HG02973 (cell line): Measurements from ENCODE around the gene ITGA3.
"Not testable (repeated sequence)": the region's sequence is repeated elsewhere in the genome, so short reads cannot be mapped to it uniquely, and the experiment has no call there.

Source experiments
- ATAC-seq: cut with Tn5 transposase; IDR thresholded peaks from one replicate; pipeline ENCODE4 v1.9.1; 2021; ENCODE audit warnings: moderate library complexity; ENCODE audit not compliant: unreplicated experiment

ITGA3 gene

DNA sequence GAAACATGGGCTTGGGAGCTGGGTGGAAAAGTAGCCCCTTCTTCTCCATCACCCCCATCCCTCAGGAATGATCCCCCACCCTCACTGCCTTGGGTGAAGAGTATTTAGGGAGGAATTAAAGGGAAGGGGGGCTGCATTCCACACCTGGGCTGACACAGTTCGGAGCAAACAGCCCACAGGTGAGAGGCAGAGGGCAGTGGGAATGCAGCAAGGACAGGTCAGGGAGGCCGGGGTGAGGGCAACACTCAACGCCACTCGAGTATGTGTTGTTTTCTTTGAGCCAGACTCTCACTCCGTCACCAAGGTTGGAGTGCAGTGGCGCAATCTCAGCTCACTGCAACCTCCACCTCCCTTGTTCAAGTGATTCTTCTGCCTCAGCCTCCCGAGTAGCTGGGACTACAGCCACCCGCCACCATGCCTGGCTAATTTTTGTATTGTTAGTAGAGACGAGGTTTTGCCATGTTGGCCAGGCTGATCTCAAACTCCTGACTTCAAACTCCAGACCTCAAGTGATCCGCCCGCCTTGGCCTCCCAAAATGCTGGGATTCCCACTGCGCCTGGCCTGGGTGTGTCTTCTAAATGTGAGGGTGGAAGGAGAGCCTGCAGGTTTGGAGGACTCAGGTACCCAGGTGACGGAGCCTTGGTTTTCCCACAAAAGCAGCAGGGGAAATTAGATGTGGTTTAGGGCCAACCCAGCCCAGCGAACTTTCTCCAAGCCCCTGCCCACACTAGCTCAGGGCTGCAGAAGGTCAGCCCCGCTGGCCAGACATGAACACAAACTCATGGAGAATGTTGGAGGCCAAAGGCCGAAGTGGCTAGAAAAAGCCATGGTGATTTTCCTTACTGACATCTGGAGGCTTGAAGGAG, 21.2 kb upstream of the ITGA3 start:
- no peak for ATAC-seq

DNA sequence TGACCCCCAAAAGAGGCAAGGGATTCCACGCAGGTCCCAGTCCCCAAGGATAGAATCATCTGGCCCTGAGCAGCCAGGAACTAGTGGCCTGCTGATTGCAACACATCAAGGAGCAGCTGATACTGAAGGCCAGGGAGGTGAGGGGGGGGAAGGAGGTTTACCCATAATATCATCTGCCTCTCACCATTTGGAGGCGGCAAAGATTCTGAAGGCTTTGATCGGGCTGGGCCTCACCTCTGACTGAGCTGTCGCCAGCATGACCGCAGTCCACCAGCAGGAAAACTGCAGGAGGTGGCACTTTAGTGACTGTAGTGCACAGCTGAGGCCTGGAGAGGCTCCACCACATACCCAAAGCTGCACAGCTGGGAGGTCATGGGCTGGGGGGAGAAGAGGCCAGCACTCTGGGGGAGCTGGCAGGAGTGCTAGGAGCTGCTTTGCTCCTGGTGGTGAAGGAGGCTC, 20.5 kb upstream of the ITGA3 start:
- no peak for ATAC-seq

DNA sequence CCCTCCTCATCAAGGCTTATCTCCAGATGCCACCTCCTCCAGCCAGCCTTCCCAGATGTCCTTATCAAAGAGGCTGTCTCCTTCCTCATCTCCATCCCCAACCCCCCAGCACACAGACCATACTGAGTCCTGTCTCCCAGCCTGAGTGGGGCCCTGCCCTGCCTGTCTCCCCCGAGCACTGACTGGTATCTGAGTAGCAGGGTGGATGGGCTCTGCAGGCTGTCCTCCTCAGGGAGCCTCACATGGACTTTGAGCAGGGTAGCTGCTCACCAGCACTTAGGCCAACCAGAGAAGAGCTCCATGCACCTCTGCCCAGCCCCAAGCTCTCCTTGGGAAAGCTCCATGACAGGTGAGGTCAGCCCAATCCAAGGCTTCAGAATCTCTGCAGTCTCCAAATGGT, 20.0 kb upstream of the ITGA3 start:
- ATAC-seq, result no peak

DNA sequence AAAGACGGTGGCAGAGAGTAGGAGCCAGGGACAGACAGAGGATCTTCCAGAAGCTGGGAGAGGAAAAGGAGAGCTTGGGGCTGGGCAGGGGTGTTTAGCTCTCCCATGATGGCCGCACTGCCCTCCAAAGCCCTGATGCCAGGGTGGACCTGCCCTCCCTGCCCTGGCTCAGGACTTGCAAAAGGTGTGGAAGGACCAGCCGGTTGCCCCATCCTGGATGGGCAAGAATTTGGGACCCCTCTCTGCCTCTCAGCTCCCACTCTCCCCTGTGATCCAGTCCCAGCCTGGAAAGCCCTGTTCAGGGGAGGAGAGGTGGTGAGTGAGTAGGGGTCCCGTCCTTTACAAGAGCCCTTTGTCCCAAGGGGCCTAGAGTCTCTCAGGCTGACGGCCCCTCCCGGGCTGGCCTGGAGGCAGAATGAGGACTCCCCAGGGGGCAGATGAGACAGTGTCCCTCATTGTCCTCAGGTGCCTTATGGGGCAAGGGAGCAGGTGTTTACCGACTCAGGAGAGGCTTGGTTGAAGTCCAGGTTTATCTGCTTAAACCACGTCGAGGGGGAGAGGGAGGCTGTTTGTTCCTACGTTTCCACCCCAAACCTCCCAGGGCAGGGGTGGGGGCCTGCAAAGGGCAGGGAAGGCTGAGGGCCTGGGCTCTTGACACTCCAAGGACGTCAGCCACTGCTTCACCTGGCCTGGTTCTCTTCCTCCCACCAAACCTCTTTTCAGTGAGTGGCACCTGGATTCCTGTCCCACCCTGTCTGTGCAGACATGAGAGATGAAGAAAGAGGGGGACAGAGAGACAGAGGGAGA, 19.3 kb upstream of the ITGA3 start:
- ATAC-seq, result no peak

DNA sequence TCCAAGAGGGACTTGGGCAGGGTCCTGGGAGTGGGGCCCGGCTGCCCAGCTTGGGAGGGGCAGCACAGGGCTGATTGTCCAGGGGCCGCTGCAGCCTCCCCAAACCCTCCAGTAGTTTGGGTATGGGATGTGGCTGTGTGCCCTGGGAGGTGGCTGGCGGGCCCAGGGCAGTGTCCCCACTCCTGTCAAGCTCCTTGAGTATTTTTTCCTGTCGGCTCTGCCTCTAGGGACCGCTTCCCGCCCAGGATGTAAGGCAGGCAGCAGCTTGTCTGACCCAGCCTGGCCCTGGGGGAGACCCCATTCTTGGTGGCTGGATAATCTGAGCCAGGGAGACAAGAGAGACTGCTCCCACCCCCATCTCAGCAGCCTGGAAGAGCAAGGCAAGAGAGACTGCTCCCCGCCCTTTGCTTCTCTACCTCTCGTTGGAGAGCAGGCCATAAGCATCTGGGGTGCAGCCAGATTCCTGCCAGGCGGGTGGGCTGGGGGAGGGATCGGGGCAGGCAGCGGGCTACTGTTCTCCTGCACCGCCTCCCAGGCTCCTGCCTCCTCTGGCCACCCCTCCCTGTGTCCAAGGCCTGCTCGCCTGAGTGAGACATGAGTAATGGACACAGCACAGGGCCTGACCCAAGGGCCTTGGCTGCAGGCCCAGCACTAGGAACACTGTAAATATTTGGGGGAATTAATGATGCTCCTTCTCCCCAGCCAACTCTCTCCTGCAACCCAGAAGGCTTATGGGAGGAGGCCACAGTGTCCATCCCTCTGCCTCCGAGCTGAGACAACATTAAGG, 18.4 kb upstream of the ITGA3 start:
- no peak for ATAC-seq

DNA sequence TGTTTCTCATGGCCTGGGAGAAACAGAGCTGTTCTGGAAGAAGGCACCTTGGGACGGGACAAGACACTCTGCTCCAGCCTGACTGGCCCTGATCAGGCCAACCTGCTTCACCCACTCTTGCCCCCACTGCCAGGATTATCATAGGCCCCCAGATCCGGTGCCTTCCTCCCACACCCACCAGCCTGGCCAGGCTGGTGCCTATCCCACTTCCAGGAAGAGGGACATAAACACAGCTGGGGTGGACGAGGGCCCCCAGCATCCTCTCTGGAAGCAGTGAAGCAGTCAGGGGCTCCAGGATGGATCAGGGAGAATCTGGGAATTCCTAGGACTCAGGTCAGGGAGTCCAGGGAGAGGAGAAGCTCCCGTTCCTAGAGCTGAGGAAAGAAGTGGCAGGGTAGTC, 16.9 kb upstream of the ITGA3 start:
- no peak for ATAC-seq

DNA sequence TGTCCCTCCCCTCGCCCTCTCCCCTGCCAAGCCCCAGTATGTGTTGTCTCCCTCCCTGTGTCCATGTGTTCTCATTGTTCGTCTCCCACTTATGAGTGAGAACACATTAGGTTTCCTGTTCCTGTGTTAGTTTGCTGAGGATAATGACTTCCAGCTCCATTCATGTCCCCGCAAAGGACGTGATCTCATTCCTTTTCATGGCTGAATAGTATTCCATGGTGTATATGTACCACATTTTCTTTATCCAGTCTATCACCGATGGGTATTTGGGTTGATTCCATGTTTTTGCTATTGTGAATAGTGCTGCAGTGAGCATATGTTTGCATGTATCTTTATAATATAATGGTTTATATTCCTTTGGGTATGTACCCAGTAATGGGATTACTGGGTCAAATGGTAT, 15.4 kb upstream of the ITGA3 start:
- not testable (repeated sequence) for ATAC-seq

GRCh38 chr17:50042211-50042610, 13.7 kb upstream of the ITGA3 start:
- no peak for ATAC-seq

GRCh38 chr17:50043290-50044148, 12.4 kb upstream of the ITGA3 start:
- no peak for ATAC-seq

DNA sequence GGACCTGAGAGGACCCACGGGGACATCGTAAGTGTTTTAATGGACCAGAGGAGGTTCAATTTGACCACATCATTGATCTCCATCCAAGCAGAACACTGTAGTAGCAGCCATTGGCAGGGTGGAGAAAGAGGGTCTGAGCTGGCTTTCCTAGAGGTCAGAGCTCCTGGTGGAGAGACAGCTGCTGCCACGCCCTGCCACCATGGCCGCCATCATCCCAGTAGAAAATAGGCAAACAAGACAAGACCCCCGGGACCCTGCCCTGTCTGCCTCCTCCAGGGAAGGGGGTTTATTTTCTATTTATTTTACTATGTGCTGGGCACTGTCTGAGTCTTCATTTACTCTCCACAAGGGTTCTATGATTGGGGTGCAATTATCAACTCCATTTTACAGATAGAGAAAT, 11.4 kb upstream of the ITGA3 start:
- ATAC-seq, result no peak

GRCh38 chr17:50045154-50045553, 10.8 kb upstream of the ITGA3 start:
- ATAC-seq, result no peak

- ATAC-seq, result no peak
These were observed 9.7 kb upstream of the ITGA3 start for GRCh38 chr17:50046179-50046578.

- ATAC-seq, result no peak
These were observed 9.2 kb upstream of the ITGA3 start for GRCh38 chr17:50046667-50047066.

DNA sequence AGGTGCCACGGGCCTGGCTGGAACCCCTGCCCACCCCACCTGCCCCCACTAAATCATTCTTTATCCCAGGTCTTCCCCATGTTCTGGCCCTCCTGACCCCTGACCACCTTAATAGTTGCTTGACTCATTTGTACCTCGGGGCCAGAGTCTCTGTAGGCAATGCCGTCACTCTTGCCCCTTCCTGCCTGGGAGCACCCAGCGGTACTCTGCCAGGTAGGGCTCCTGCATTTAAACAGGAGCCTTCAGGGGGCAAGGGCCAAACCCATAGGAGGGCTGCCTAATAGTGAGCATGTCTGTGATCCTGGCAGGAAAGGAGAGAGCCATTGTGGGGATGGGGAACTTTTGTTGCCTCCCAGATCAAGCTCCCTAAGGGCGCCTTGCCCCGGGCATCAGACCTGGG, 8.8 kb upstream of the ITGA3 start:
- ATAC-seq, result no peak

DNA sequence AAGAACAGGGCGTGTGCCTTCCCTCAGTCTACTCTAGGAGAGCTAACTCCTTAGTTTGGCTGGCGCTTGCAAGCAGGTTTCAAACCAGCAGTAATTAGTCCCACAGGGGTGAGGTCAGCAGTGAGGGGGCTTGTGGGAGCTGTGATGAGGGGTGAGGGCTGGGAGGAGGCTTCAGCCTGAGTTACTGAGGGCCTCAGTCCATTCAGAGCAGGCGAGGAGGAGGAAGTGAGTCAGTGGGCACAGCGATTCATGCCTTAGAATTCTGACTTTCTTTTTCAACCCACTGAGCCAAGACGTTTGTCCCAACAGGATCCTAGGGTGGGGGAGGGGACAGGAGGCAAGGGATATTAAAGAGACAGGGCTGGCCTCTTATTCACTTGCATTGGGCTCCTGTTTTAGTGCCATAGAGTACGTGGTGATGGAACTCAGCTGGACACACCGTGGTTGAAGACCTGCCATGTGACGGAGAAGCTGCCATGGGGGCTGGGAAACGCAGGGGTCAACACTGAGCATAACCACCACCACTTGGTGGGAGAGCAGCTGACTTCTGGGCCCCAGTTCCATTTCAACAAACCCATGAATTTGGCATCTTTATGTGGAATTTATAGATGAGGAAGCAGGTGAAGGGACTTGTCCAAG, 8.3 kb upstream of the ITGA3 start:
- no peak for ATAC-seq

- no peak for ATAC-seq
These were observed 7.7 kb upstream of the ITGA3 start for GRCh38 chr17:50048146-50048720.

GRCh38 chr17:50048988-50049387, 6.9 kb upstream of the ITGA3 start:
- ATAC-seq, result no peak

DNA sequence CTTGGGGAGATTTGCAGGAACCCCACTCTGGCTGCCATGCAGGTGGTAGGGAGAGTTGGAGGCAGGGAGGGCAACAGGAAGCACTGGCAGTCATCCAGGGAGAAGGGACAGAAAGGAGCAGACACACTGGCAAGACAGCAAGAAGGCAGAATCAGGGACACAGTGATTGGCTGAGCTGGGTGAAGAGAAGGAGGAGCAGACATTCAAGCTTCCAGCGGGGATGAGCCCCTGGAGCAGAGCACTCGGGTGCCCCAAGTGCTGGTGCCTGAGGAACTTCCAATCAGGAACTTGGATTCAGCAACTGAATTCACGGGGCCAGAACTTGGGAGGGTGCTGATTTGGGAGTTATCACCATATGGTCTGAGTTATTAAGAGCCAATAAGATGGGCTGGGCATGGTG, 6.3 kb upstream of the ITGA3 start:
- no peak for ATAC-seq

DNA sequence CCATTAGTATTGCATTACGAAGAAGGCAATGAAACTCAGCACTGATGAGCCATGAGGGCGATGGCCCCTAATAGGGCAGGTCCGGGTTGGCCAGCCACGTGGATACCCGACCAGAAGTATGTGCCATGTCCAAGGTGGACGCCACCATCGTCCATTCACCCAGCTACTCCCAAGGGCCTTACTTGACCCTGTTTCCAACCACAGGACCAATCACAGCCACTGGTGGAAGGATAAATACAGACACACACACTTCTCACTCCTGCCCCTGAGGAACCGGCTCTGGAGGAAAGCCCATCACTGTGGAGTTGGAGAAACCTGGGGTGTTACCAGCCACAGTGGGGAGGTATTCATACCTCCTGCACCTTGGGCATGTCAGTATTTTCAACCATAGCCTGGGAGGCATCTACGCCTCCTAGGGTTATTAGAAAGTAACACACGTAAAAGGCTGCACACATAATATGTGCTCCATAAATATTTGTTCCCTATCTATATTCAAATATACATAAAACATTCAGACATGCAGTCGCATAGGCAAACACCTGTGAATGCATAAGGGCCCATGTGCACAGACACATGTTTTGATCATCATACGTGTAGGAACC, 5.4 kb upstream of the ITGA3 start:
- ATAC-seq, result no peak
